CD4-positive, alpha-beta T cell (primary cell): ENCODE results near the gene CBL. TPM values are rescaled to one million over a fixed set of nuclear protein-coding genes. Genes with fewer than 3 reads are reported as not detected.

ENCODE experiments used
- ATAC-seq: fragments of 200-7000 bp; cut with Tn5 transposase; one replicate; pipeline ENCODE4 v1.10.0; 2022; ENCODE audit warnings: mild to moderate bottlenecking; ENCODE audit not compliant: poor library complexity
- CTCF ChIA-PET: fragments of 350-600 bp; sonication (Branson Sonifier 250); formaldehyde crosslinking; loops from one replicate; lab custom pipeline; 2021; ENCODE audit warnings: antibody characterized with exemption, inconsistent platforms; lab: Charles Lee
- POLR2A ChIA-PET: fragments of 350-600 bp; sonication (Branson Sonifier 250); formaldehyde crosslinking; loops from one replicate; lab custom pipeline; 2021; ENCODE audit warnings: antibody characterized with exemption, inconsistent platforms; lab: Charles Lee
- DNase-seq, 14 experiments: peaks; one replicate each; pipeline ENCODE4 v3.0.0-alpha.2; 2013 to 2020; ENCODE audit warnings: mixed read lengths in 2 of 14
- H3K27ac ChIP-seq, 2 donors: one replicate each; pipeline versions ENCODE4 v1.5.1 to v1.7.0; 2013; ENCODE audit warnings: low read length in 2 of 2, low read depth in 1 of 2, mild to moderate bottlenecking in 1 of 2
- H3K27me3 ChIP-seq, 2 experiments: 1 replicate in 1 of 2; 2 replicates in 1 of 2; pipeline versions ENCODE4 v1.6.1 to v1.7.0; 2013; ENCODE audit warnings: low read length in 2 of 2, control low read depth in 1 of 2, mild to moderate bottlenecking in 1 of 2, moderate library complexity in 1 of 2; ENCODE audit not compliant: insufficient read depth in 2 of 2, control insufficient read depth in 1 of 2
- H3K36me3 ChIP-seq: one replicate; pipeline ENCODE4 v1.6.1; 2013; ENCODE audit warnings: low read length, control low read depth; ENCODE audit not compliant: insufficient read depth
- H3K4me1 ChIP-seq: one replicate; pipeline ENCODE4 v1.6.1; 2013; ENCODE audit warnings: low read length, control low read depth; ENCODE audit not compliant: insufficient read depth
- H3K4me3 ChIP-seq: one replicate; pipeline ENCODE4 v1.5.1; 2013; ENCODE audit warnings: mild to moderate bottlenecking, low read length, moderate library complexity
- H3K9me3 ChIP-seq, 2 experiments: 1 replicate in 1 of 2; 2 replicates in 1 of 2; pipeline versions ENCODE4 v1.6.1 to v1.7.0; 2013; ENCODE audit warnings: low read length in 2 of 2, mild to moderate bottlenecking in 2 of 2, control low read depth in 1 of 2, moderate library complexity in 1 of 2; ENCODE audit not compliant: control insufficient read depth in 1 of 2, insufficient read depth in 1 of 2
- H3K27ac Mint-ChIP-seq: one replicate; pipeline ENCODE4 v1.8.0; 2020; ENCODE audit warnings: mixed read lengths
- H3K27me3 Mint-ChIP-seq: one replicate; pipeline ENCODE4 v1.8.0; 2021; ENCODE audit warnings: mixed read lengths
- H3K36me3 Mint-ChIP-seq: one replicate; pipeline ENCODE4 v1.8.0; 2021; ENCODE audit warnings: low read depth, mixed read lengths
- H3K4me1 Mint-ChIP-seq: one replicate; pipeline ENCODE4 v1.8.0; 2021; ENCODE audit warnings: low read depth, mixed read lengths
- H3K4me3 Mint-ChIP-seq: one replicate; pipeline ENCODE4 v1.8.0; 2020; ENCODE audit warnings: mild to moderate bottlenecking, mixed read lengths
- H3K9me3 Mint-ChIP-seq: one replicate; pipeline ENCODE4 v1.8.0; 2020; ENCODE audit warnings: mixed read lengths
- intact Hi-C, 2 experiments: fragments of 100-400 bp; cut with DNase I in 1 of 2; cut with micrococcal nuclease in 1 of 2; formaldehyde crosslinking; loops; one replicate each; pipeline versions ENCODE4 v1.15.1 to v1.9.0; 2023 to 2025; cut with DNase I, micrococcal nuclease
- total RNA-seq, 174 experiments: library from RNA in 2 of 174; stranded (reverse) in 2 of 174; gene quantifications; one replicate each; pipeline ENCODE4 v1.2.3 and lab custom pipeline; 2021 to 2026
- TF ChIP-seq, protein P1 (sequence below): fragments of 200-600 bp; IDR thresholded peaks from one replicate; pipeline ENCODE4 v1.8.0; 2022; ENCODE audit warnings: antibody characterized with exemption, mild to moderate bottlenecking

The CBL gene
- total RNA-seq, 2 experiments from 2014 or later: 19.5 to 20.8 TPM

DNA sequence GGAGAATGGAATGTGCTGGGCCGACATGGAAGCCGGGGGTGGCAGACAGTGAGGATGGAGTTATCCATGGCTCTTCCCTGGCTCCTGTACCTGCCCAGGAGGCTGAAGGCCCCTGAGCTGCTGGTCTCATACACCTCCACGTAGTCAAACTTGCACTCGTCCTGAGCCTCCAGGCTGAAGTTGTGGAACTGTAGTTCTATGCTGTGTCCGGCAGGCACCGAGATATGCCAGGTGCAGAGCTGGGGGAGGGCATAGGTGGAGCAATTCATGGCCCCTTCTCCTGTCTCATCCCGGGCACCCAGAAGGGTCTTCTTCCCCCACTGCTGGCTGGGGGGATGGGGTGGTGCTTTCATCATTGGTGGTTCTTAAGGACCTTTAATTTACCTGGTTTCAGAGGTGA lies 137.6 kb downstream of the CBL start:
- peaks cover 67% of the 10 kb centered on the region for H3K27me3 Mint-ChIP-seq
- CTCF ChIA-PET: interaction anchor here (1.3 kb wide), 1 partner anchor 12 kb away, joined by 4 read pairs; no protein-coding TSS in a partner anchor
- no peaks in the 10 kb centered on the region for H3K9me3 Mint-ChIP-seq
- ATAC-seq (no peak), DNase-seq (no peak)
- H3K36me3 Mint-ChIP-seq: no peaks in the 10 kb centered on the region
- H3K9me3 ChIP-seq: peaks cover 0 to 12% of the 10 kb centered on the region in 2 experiments
- H3K4me1 Mint-ChIP-seq: peaks cover 11% of the 10 kb centered on the region
- peaks cover 22% of the 10 kb centered on the region for H3K4me1 ChIP-seq
- no peak overlapping the region for H3K4me3 ChIP-seq
- H3K27me3 ChIP-seq: peaks cover 29 to 42% of the 10 kb centered on the region in 2 experiments
- H3K27ac Mint-ChIP-seq: no peak overlapping the region
- no peak overlapping the region for H3K27ac ChIP-seq
- TF ChIP-seq, protein P1, sequence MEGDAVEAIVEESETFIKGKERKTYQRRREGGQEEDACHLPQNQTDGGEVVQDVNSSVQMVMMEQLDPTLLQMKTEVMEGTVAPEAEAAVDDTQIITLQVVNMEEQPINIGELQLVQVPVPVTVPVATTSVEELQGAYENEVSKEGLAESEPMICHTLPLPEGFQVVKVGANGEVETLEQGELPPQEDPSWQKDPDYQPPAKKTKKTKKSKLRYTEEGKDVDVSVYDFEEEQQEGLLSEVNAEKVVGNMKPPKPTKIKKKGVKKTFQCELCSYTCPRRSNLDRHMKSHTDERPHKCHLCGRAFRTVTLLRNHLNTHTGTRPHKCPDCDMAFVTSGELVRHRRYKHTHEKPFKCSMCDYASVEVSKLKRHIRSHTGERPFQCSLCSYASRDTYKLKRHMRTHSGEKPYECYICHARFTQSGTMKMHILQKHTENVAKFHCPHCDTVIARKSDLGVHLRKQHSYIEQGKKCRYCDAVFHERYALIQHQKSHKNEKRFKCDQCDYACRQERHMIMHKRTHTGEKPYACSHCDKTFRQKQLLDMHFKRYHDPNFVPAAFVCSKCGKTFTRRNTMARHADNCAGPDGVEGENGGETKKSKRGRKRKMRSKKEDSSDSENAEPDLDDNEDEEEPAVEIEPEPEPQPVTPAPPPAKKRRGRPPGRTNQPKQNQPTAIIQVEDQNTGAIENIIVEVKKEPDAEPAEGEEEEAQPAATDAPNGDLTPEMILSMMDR: no peak
- POLR2A ChIA-PET: no interaction called here
- intact Hi-C loops: no loop called here
- H3K4me3 Mint-ChIP-seq: no peak overlapping the region
- no peaks in the 10 kb centered on the region for H3K36me3 ChIP-seq

- H3K27me3 ChIP-seq: peaks cover 22 to 35% of the 10 kb centered on the region in 2 experiments
- CTCF ChIA-PET: interaction anchor here (1.3 kb wide), 1 partner anchor 37 kb away, joined by 3 read pairs; the partner anchor contains the start of gene USP2
Observed at GRCh38 chr11:119344291-119345010, 138.3 kb downstream of the CBL start.

DNA sequence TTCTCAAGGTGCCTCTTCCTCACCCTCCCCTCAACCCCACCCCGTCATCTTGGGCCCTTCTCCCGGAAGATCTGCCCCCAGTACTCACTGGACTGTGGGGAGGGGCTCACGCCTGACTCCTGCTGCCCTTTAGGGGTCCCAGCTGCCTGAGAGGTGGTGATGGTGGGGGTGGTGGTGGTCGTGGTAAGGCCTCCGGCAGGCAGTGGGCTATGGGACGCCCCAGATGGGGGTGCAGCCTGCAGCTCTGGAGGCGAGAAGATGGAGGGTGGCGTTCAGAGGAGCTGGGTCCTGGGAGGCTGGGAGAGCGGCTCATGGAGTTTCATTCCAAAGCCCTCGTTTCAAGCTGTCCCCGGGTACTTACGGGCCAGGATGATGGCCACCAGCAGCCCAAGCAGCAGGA lies 139.5 kb downstream of the CBL start:
- peaks cover 62% of the 10 kb centered on the region for H3K27me3 Mint-ChIP-seq
- Histone ChIP-seq H3K27ac (no peak overlapping the region), H3K9me3 (peaks cover 0 to 5% of the 10 kb centered on the region in 2 experiments), H3K4me1 (peaks cover 10% of the 10 kb centered on the region), H3K4me3 (no peak overlapping the region), H3K27me3 (peaks cover 13 to 22% of the 10 kb centered on the region in 2 experiments), H3K36me3 (no peaks in the 10 kb centered on the region)
- DNase-seq (no peak), ATAC-seq (no peak)
- TF ChIP-seq, protein P1: no peak
- ChIA-PET CTCF (interaction anchor here (1.3 kb wide), 1 partner anchor 35 kb away, joined by 3 read pairs; the partner anchor contains the start of gene USP2), POLR2A (no interaction called here)
- no peak overlapping the region for H3K4me3 Mint-ChIP-seq
- no peak overlapping the region for H3K27ac Mint-ChIP-seq
- peaks cover 10% of the 10 kb centered on the region for H3K4me1 Mint-ChIP-seq
- intact Hi-C loops: no loop called here
- H3K36me3 Mint-ChIP-seq: no peaks in the 10 kb centered on the region
- H3K9me3 Mint-ChIP-seq: no peaks in the 10 kb centered on the region

More at GRCh38 chr11:119344291-119345010, 138.3 kb downstream of the CBL start:
- TF ChIP-seq, protein P1: no peak
- peaks cover 60% of the 10 kb centered on the region for H3K27me3 Mint-ChIP-seq
- no peaks in the 10 kb centered on the region for H3K9me3 Mint-ChIP-seq
- peaks cover 17% of the 10 kb centered on the region for H3K4me1 ChIP-seq
- POLR2A ChIA-PET: no interaction called here
- no peaks in the 10 kb centered on the region for H3K36me3 Mint-ChIP-seq
- no peak for ATAC-seq
- no peaks in the 10 kb centered on the region for H3K36me3 ChIP-seq
- H3K9me3 ChIP-seq: peaks cover 0 to 9% of the 10 kb centered on the region in 2 experiments
- no peak overlapping the region for H3K4me3 Mint-ChIP-seq
- no peak overlapping the region for H3K27ac Mint-ChIP-seq
- DNase-seq: no peak
- intact Hi-C loops: no loop called here
- no peak overlapping the region for H3K27ac ChIP-seq
- no peak overlapping the region for H3K4me3 ChIP-seq
- H3K4me1 Mint-ChIP-seq: peaks cover 7% of the 10 kb centered on the region
